H1 (cell line): ENCODE data around the gene CNST. TPM values are rescaled to one million over a fixed set of nuclear protein-coding genes. Genes with fewer than 3 reads are reported as not detected.

Source experiments
- GTF2F1 ChIP-seq: IDR thresholded peaks from 2 replicates; pipeline ENCODE4 v1.6.1; 2012; ENCODE audit warnings: low read depth, low read length, improper control_type of control experiment, borderline replicate concordance
- HDAC6 ChIP-seq: IDR thresholded peaks from one replicate; pipeline ENCODE4 v1.7.1; 2012; ENCODE audit warnings: low read depth, mild to moderate bottlenecking, inconsistent platforms, low read length, moderate library complexity
- KDM5A ChIP-seq: fragments of 200-600 bp; IDR thresholded peaks from 2 replicates; pipeline ENCODE4 v1.7.1; 2012; ENCODE audit warnings: mild to moderate bottlenecking, low read length, inconsistent platforms, mixed read lengths
- POLR2AphosphoS5 ChIP-seq: IDR thresholded peaks from 2 replicates; pipeline ENCODE4 v1.6.1; 2011; ENCODE audit warnings: low read depth, low read length
- SAP30 ChIP-seq: fragments of 300-600 bp; sonication (generic); IDR thresholded peaks from 2 replicates; pipeline ENCODE4 v1.7.1; 2012; ENCODE audit warnings: low read length, moderate library complexity, mild to moderate bottlenecking, inconsistent platforms; ENCODE audit not compliant: insufficient read depth, insufficient replicate concordance
- SRF ChIP-seq: IDR thresholded peaks from 2 replicates; pipeline ENCODE4 v1.6.1; 2011; ENCODE audit warnings: mild to moderate bottlenecking, low read depth, low read length, moderate library complexity
- TBP ChIP-seq: IDR thresholded peaks from 2 replicates; pipeline ENCODE4 v1.6.1; 2011; ENCODE audit warnings: low read depth, low read length, improper control_type of control experiment
- ZNF274 ChIP-seq: IDR thresholded peaks from 2 replicates; pipeline ENCODE4 v1.7.0; 2012; ENCODE audit warnings: low read length, borderline replicate concordance; ENCODE audit errors: extremely low read depth
- polyA plus RNA-seq, 7 experiments: library from polyadenylated mRNA; depleted of rRNA in 3 of 7; stranded (reverse) in 5 of 7; unstranded in 2 of 7; fragments of >200 nt in 5 of 7; fragments of 200-250 nt in 2 of 7; gene quantifications; 1 replicate in 5 of 7; 2 replicates in 1 of 7; 4 replicates in 1 of 7; pipeline versions ENCODE4 v1.2.1 to v1.2.3, GENCODE V29; 2011 to 2013; ENCODE audit warnings: missing spikeins in 2 of 7, mixed read lengths in 2 of 7
- total RNA-seq: library from RNA; stranded (reverse); fragmentation: NEBNext Ultra II Directional; extraction: Animal tissue kit (Norgen Biotek cat#: 25700); gene quantifications from 2 replicates; pipeline ENCODE4 v1.2.1, GENCODE V29; 2021

Gene CNST
- total and polyA plus RNA-seq, 2 of the 8 experiments (the other 6 are each of a cell fraction or from before 2014, with no cell fraction given) = 5.3 to 21.3 TPM

GRCh38 chr1:246517391-246517790, 48.9 kb upstream of the CNST start (continued):
- TF ChIP-seq HDAC6 = no peak
- no peak for TF ChIP-seq KDM5A
- TF ChIP-seq SRF = no peak
- no peak for TF ChIP-seq SAP30
- no peak for TF ChIP-seq ZNF274
- TF ChIP-seq POLR2AphosphoS5 = no peak
- TF ChIP-seq TBP = no peak
- no peak for TF ChIP-seq GTF2F1
- TF ChIP-seq, all 59 proteins: peak for 0
